DND-41 (cell line): Measurements from ENCODE around the gene RNF213.

Source experiments
- ATAC-seq: fragments of 200-7000 bp; cut with Tn5 transposase; 3 replicates; pipeline ENCODE4 v1.9.1; 2021; ENCODE audit warnings: low read depth; ENCODE audit not compliant: insufficient read depth
- DNase-seq: peaks from one replicate; pipeline ENCODE4 v3.0.0-alpha.2; 2020
- H2AFZ ChIP-seq: 2 replicates; pipeline ENCODE4 v1.6.0; 2012; ENCODE audit warnings: low read depth, low read length
- H3K27ac ChIP-seq: 2 replicates; pipeline ENCODE4 v1.5.1; 2012; ENCODE audit warnings: low read length, inconsistent platforms
- H3K27me3 ChIP-seq: fragments of 200-600 bp; sonication (generic); 2 replicates; pipeline ENCODE4 v1.6.0; 2012; ENCODE audit warnings: low read length, mild to moderate bottlenecking, inconsistent platforms; ENCODE audit not compliant: insufficient read depth, poor library complexity
- H3K36me3 ChIP-seq: 2 replicates; pipeline ENCODE4 v1.5.1; 2012; ENCODE audit warnings: low read length, inconsistent platforms; ENCODE audit not compliant: insufficient read depth
- H3K4me1 ChIP-seq: 2 replicates; pipeline ENCODE4 v1.5.1; 2012; ENCODE audit warnings: mild to moderate bottlenecking, low read length; ENCODE audit not compliant: insufficient read depth
- H3K4me2 ChIP-seq: 2 replicates; pipeline ENCODE4 v1.6.0; 2012; ENCODE audit warnings: mild to moderate bottlenecking, moderate library complexity, low read length, inconsistent platforms; ENCODE audit not compliant: insufficient read depth
- H3K4me3 ChIP-seq, 2 experiments: fragments of 200-600 bp in 1 of 2; shearing (Covaris generic) in 1 of 2; 2 replicates each; pipeline ENCODE4 v1.5.1; 2012 to 2016; ENCODE audit warnings: inconsistent platforms in 2 of 2, low read length in 2 of 2, mild to moderate bottlenecking in 2 of 2, low read depth in 1 of 2, moderate library complexity in 1 of 2
- H3K79me2 ChIP-seq: 2 replicates; pipeline ENCODE4 v1.6.0; 2012; ENCODE audit warnings: low read length, inconsistent platforms; ENCODE audit not compliant: insufficient read depth
- H3K9ac ChIP-seq: 2 replicates; pipeline ENCODE4 v1.6.0; 2012; ENCODE audit warnings: low read depth, mild to moderate bottlenecking, inconsistent platforms, low read length, moderate library complexity
- H3K9me3 ChIP-seq: 2 replicates; pipeline ENCODE4 v1.5.1; 2012; ENCODE audit warnings: low read length, moderate library complexity, mild to moderate bottlenecking, inconsistent platforms; ENCODE audit not compliant: insufficient read depth, severe bottlenecking
- H4K20me1 ChIP-seq: 2 replicates; pipeline ENCODE4 v1.6.0; 2012; ENCODE audit warnings: low read length; ENCODE audit not compliant: insufficient read depth
- EZH2 ChIP-seq: IDR thresholded peaks from 3 replicates; pipeline ENCODE4 v1.6.1; 2012; ENCODE audit warnings: borderline replicate concordance, low read depth, mild to moderate bottlenecking, moderate library complexity, low read length, inconsistent platforms; ENCODE audit not compliant: severe bottlenecking
- TF ChIP-seq, protein P1 (sequence below): IDR thresholded peaks from 2 replicates; pipeline ENCODE4 v1.5.1; 2012; ENCODE audit warnings: borderline replicate concordance, low read length, moderate library complexity, mild to moderate bottlenecking; ENCODE audit not compliant: poor library complexity, severe bottlenecking; ENCODE audit errors: extremely low read depth

RNF213 gene

DNA sequence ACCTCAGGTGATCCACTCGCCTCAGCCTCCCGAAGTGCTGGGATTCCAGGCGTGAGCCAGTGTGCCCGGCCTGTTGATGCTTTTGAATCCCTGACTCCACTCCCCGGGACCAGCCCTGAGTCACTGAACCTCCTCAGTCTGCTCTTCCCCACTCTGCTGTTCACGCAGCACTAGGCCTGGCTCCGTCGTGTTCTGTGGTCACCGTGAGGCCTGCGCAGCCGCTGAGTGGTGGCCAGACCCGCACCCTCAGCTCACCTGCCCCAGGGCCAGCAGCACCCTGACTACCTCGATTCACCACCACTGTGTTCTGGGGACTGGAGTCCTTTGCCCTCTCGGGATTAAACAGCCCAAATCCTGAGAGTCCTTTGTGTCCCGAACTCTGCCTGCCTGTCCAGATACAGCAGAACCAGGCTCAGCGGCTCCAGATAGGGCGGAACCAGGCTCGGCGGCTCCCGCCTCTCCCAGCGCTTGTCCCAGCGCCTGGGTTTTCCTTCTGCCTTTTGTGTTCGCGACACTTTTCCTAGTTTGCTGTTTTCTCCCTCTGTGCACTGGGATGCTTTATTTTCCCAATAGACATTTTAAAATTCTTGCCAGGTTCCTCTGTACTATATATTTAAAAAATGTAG, 95.7 kb downstream of the RNF213 start:
- no peaks in the 10 kb centered on the region for H3K4me1 ChIP-seq
- H2AFZ ChIP-seq = no peak overlapping the region
- ATAC-seq (no peak), DNase-seq (no peak)
- no peak overlapping the region for H3K4me2 ChIP-seq
- TF ChIP-seq, protein P1, sequence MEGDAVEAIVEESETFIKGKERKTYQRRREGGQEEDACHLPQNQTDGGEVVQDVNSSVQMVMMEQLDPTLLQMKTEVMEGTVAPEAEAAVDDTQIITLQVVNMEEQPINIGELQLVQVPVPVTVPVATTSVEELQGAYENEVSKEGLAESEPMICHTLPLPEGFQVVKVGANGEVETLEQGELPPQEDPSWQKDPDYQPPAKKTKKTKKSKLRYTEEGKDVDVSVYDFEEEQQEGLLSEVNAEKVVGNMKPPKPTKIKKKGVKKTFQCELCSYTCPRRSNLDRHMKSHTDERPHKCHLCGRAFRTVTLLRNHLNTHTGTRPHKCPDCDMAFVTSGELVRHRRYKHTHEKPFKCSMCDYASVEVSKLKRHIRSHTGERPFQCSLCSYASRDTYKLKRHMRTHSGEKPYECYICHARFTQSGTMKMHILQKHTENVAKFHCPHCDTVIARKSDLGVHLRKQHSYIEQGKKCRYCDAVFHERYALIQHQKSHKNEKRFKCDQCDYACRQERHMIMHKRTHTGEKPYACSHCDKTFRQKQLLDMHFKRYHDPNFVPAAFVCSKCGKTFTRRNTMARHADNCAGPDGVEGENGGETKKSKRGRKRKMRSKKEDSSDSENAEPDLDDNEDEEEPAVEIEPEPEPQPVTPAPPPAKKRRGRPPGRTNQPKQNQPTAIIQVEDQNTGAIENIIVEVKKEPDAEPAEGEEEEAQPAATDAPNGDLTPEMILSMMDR = no peak
- no peak for TF ChIP-seq EZH2
- no peaks in the 10 kb centered on the region for H3K9me3 ChIP-seq
- no peaks in the 10 kb centered on the region for H3K27me3 ChIP-seq
- no peak overlapping the region for H3K4me3 ChIP-seq
- peaks cover 86% of the 10 kb centered on the region for H3K36me3 ChIP-seq
- H3K27ac ChIP-seq = no peak overlapping the region
- H3K79me2 ChIP-seq = no peaks in the 10 kb centered on the region
- no peak overlapping the region for H3K9ac ChIP-seq
- no peaks in the 10 kb centered on the region for H4K20me1 ChIP-seq

DNA sequence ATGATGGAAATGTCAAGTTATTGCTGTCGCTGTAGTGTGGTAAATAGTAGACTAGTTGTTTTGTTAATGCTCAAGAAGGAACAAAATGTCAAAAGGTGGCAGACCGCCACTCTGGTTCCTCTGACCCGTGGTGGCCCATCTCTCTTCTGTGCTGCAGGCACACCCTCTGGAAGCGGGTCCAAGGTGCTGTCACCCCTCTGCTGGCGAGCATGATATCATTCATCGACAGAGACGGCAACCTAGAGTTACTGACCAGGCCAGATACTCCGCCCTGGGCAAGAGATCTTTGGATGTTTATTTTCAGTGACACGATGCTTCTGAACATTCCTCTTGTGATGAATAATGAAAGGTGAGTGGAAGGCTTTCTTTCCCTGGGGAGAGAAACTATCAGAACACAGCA, 97.5 kb downstream of the RNF213 start:
- TF ChIP-seq, protein P1 = no peak
- no peak for TF ChIP-seq EZH2
- no peak overlapping the region for H3K4me3 ChIP-seq
- ATAC-seq = no peak

DNA sequence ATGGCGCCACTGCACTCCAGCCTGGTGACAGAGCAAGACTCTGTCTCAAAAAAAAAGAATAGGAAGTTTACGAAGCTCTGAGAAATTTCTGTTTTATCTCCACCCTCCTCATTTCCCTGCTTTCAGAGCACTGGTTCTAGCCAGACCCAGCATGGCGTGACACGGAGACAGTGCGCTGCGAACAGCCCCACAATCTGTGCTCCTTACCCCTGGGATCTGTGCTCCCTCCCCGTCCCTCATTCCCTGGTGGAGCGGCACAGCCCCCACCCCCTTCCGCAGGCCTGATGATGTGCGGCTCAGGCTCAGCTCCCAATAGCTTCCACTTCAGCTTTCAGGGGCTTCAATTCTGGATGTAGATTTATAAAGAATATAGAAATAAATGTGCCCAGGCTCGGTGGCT, 98.2 kb downstream of the RNF213 start:
- H2AFZ ChIP-seq = no peak overlapping the region
- H3K79me2 ChIP-seq = no peaks in the 10 kb centered on the region
- H3K4me2 ChIP-seq = no peak overlapping the region
- H3K27ac ChIP-seq = no peak overlapping the region
- no peak for TF ChIP-seq EZH2
- TF ChIP-seq, protein P1 = no peak
- no peaks in the 10 kb centered on the region for H3K9me3 ChIP-seq
- no peak overlapping the region for H3K4me3 ChIP-seq
- peaks cover 84% of the 10 kb centered on the region for H3K36me3 ChIP-seq
- H3K27me3 ChIP-seq = no peaks in the 10 kb centered on the region
- no peak for DNase-seq
- H3K4me1 ChIP-seq = no peaks in the 10 kb centered on the region
- H4K20me1 ChIP-seq = no peaks in the 10 kb centered on the region
- ATAC-seq = no peak
- H3K9ac ChIP-seq = no peak overlapping the region

More for the DNA sequence above, 97.5 kb downstream of the RNF213 start:
- Histone ChIP-seq H3K4me1 (no peaks in the 10 kb centered on the region), H3K9me3 (no peaks in the 10 kb centered on the region), H3K27me3 (no peaks in the 10 kb centered on the region), H3K9ac (no peak overlapping the region), H3K4me2 (no peak overlapping the region), H3K27ac (no peak overlapping the region), H4K20me1 (no peaks in the 10 kb centered on the region), H3K79me2 (no peaks in the 10 kb centered on the region), H3K36me3 (peaks cover 84% of the 10 kb centered on the region), H2AFZ (no peak overlapping the region)
- no peak for DNase-seq
